Esophagus (tissue), 2 donors: Measurements from ENCODE around the gene DCAF8L1. TPM values are rescaled to one million over a fixed set of nuclear protein-coding genes. Genes with fewer than 3 reads are reported as not detected.

Experiments
- H3K27ac ChIP-seq, 2 donors: one replicate each; pipeline ENCODE4 v1.5.1; 2013; ENCODE audit warnings: low read depth in 2 of 2, mild to moderate bottlenecking in 2 of 2, inconsistent platforms in 1 of 2, low read length in 1 of 2, moderate library complexity in 1 of 2
- H3K27me3 ChIP-seq, 2 donors: one replicate each; pipeline ENCODE4 v1.6.1; 2013; ENCODE audit warnings: low read length in 2 of 2, control low read depth in 1 of 2, mild to moderate bottlenecking in 1 of 2; ENCODE audit not compliant: insufficient read depth in 2 of 2, control insufficient read depth in 1 of 2
- H3K36me3 ChIP-seq, 2 donors: one replicate each; pipeline ENCODE4 v1.6.1; 2013; ENCODE audit warnings: low read length in 1 of 2; ENCODE audit not compliant: control insufficient read depth in 2 of 2, insufficient read depth in 2 of 2
- H3K4me1 ChIP-seq, 2 donors: one replicate each; pipeline ENCODE4 v1.6.1; 2013; ENCODE audit warnings: low read length in 1 of 2; ENCODE audit not compliant: control insufficient read depth in 2 of 2, insufficient read depth in 2 of 2
- H3K4me3 ChIP-seq, 2 donors: one replicate each; pipeline ENCODE4 v1.5.1; 2013; ENCODE audit warnings: low read length in 2 of 2, mild to moderate bottlenecking in 2 of 2, low read depth in 1 of 2, moderate library complexity in 1 of 2
- H3K9me3 ChIP-seq, 2 donors: one replicate each; pipeline ENCODE4 v1.6.1; 2013; ENCODE audit warnings: mild to moderate bottlenecking in 2 of 2, low read depth in 1 of 2, low read length in 1 of 2, moderate library complexity in 1 of 2; ENCODE audit not compliant: control insufficient read depth in 2 of 2, insufficient read depth in 1 of 2
- WGBS, 2 donors: extraction: QIAGEN DNeasy Blood & Tissue Kit; methylation state at CpG; one replicate each; pipeline ENCODE4 v1.1.7; 2013; 5-methylcytosine and 5-hydroxymethylcytosine counted together
- polyA plus RNA-seq, 2 donors: library from polyadenylated mRNA; stranded (reverse); fragments of 200-250 nt; gene quantifications; one replicate each; pipeline ENCODE4 v1.2.3, GENCODE V29; 2013
- donor health status: healthy with polysubstance abuse.
- donor health status: Bipolar disorder and iron deficiency.

The DCAF8L1 gene
- polyA plus RNA-seq, 2 donors: not detected

DNA sequence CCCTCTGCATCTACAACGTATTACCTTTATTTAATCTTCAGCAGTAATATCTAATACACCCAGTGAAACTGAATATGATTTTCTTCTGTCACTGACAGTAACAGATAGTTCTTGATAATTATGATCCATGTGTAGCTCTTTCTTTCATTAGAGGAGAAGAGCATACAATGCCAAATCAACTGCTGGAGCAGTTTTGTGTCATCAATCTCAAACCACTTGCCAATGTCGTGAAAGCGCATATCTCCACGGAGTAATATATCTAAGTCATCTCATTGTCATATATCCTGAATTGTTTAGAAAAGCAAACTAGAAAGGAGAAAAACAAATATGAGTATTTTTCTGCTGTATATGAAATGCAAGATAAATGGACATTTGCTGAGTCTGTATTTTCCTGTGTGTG is 47.9 kb downstream of the DCAF8L1 start:
- no peaks in the 10 kb centered on the region for H3K4me1 ChIP-seq

More for the DNA sequence above, 47.9 kb downstream of the DCAF8L1 start:
- Histone ChIP-seq H3K36me3 (no peaks in the 10 kb centered on the region), H3K27ac (no peak overlapping the region), H3K27me3 (no peaks in the 10 kb centered on the region), H3K9me3 (no peaks in the 10 kb centered on the region), H3K4me3 (no peak overlapping the region)
- 65 to 75% methylated on average over 4 of the region's 4 CpGs for WGBS, 2 donors

Other genes starting within 250 kb of the DCAF8L1 start
- gene MAGEB10, start 173.5 kb downstream of the DCAF8L1 start, polyA plus RNA-seq: not detected